Activated CD4-positive, alpha-beta T cell treated with anti-CD3 and anti-CD28 coated beads, Interleukin-2, Interleukin-4, amounts not matched to agents 100 ng/mL and 50 ng/mL, durations not matched to agents 16 hours and 8 hours (primary cell): ENCODE results near the gene GNL3.
A peak's percentile ranks its signal among the peaks of the same experiment; 100 is the strongest.
"Not testable (repeated sequence)": the region's sequence is repeated elsewhere in the genome, so short reads cannot be mapped to it uniquely, and the experiment has no call there.

Experiments
- DNase-seq: peaks from one replicate; pipeline ENCODE4 v3.0.0-alpha.2; 2020; ENCODE audit warnings: low spot score

Gene GNL3

GRCh38 chr3:52721002-52721729 is 35.3 kb downstream of the GNL3 start:
- peak; percentile 30 for DNase-seq

GRCh38 chr3:52721730-52722008 is 35.8 kb downstream of the GNL3 start:
- no peak for DNase-seq

GRCh38 chr3:52722491-52722890 is 36.7 kb downstream of the GNL3 start:
- DNase-seq = no peak

DNA sequence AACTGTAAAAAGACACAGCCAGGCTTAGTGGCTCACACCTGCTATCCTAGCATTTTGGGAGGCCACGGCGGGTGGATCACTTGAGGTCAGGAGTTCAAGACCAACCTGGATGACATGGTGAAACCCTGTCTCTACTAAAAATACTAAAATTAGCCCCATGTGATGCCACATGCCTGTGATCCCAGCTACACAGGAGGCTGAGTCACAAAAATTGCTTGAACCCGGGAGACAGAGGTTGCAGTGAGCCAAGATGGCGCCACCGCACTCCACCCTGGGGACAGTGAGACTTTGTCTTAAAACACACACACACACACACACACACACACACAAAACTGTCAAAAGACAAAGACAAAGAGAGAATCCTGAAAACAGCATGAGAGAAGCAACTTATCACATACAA is 38.1 kb downstream of the GNL3 start:
- DNase-seq = no peak

- no peak for DNase-seq
These were observed 38.7 kb downstream of the GNL3 start for GRCh38 chr3:52724511-52724910.

DNA sequence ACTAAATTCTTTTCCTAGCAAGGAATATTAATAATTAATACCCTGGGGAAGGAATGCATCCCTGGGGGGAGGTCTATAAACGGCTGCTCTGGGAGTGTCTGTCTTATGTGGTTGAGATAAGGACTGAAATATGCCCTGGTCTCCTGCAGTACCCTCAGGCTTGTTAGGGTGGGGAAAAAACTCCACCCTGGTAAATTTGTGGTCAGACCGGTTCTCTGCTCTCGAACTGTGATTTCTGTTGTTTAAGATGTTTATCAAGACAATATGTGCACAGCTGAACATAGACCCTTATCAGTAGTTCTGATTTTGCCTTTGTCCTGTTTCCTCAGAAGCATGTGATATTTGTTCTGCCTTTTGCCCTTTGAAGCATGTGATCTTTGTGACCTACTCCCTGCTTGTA is 42.9 kb downstream of the GNL3 start:
- not testable (repeated sequence) for DNase-seq

DNA sequence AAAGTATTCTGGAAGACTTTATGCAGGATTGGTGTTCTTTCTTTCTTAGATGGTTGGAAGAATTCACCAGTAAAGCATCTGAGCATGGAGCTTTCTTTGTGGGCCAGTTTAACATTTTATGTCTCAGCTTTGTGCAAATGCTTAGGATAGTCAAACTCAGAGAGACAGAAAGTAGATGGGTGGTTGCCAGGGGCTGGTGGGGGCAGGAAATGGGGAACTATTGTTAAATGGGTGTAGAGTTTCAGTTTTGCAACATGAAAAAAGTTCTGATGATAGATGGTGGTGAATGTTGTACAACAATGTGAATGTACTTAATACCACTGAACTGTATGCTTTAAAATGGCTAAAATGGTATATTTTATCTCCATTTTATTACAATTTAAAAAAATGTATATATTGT is 44.8 kb downstream of the GNL3 start:
- DNase-seq = no peak

GRCh38 chr3:52731590-52731989 is 45.8 kb downstream of the GNL3 start:
- no peak for DNase-seq

GRCh38 chr3:52733256-52733891 is 47.5 kb downstream of the GNL3 start:
- DNase-seq = no peak

GRCh38 chr3:52739730-52740129 is 53.9 kb downstream of the GNL3 start:
- no peak for DNase-seq

DNA sequence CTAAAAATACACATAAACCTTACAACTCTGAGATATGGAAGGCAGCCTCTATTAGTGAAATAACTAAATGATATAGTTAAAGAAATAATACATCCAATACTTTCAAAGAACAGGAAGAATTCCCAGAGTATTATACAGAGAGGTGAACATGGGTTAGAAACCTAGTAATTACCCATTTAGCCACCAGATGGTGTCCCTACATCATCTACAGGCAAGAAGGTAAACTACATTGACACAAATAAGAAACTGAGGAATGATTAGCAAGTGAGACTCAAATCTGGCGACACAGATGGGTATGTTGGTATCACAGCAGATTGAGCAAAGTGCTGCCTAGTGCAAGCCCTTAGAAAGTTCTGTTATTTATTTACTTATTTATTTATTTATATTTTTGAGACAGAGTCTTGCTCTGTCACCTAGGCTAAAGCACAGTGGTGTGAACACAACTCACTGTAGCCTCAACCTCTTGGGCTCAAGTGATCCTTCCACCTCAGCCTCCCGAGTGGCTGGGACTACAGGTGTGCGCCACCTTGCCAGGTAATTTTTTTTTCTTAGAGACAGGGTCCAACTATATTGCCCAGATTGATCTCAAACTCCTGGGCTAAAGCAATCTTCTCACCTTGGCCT is 56.7 kb downstream of the GNL3 start:
- peak; percentile 34 for DNase-seq

DNA sequence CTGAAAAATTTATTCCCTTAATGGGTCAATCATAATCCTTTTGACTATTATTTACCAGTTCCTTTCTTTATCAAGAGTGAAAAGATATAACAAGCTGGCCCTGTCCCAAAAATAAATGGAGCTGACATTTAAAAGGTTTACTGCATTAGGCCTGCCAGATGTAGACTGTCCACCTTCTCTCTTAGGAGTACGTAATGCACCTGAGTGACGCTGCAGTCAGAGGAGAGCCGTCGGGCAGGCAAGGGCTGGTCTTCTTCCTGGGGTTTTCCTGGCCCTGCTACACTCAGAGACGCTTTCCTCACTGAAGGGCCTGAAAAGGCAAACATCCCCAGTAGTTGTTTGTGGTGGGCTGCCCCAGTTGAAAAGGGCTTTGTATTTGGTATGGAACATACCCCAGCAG is 57.3 kb downstream of the GNL3 start:
- DNase-seq = no peak

GRCh38 chr3:52743721-52744120 is 57.9 kb downstream of the GNL3 start:
- no peak for DNase-seq
